ENCODE data around the gene PVALEF. TPM values are rescaled to one million over a fixed set of nuclear protein-coding genes. Genes with fewer than 3 reads are reported as not detected.
A peak's percentile ranks its signal among the peaks of the same experiment; 100 is the strongest.

PVALEF gene
- total and polyA plus RNA-seq, 2 of the 13 experiments (the other 11 are each of a cell fraction or from before 2014, with no cell fraction given) = 0.18 TPM

GRCh38 chr17:81222620-81222905, 57.3 kb downstream of the PVALEF start (continued):
- TF ChIP-seq ZNF407 (CRISPR knock-in tag; IDR thresholded peaks at IDR 0.05; ENCODE audit: not compliant biosample characterization) (peak; percentile 14), PHF5A (CRISPR knock-in tag; IDR thresholded peaks at IDR 0.05; ENCODE audit: low read depth, unreplicated experiment) (no peak), ZNF235 (CRISPR knock-in tag; IDR thresholded peaks at IDR 0.05; ENCODE audit: borderline replicate concordance) (0 out of 2 replicates have a peak, but pooled peaks have one; percentile 26), ZNF143 (CRISPR knock-in tag; IDR thresholded peaks at IDR 0.05) (no peak), HNRNPH1 (optimal IDR thresholded peaks at IDR 0.05; ENCODE audit: low read depth, low read length) (no peak), ZNF136 (CRISPR knock-in tag; IDR thresholded peaks at IDR 0.05; ENCODE audit: low read depth) (no peak), PCBP2 (optimal IDR thresholded peaks at IDR 0.05; ENCODE audit: low read depth, low read length, poor library complexity, severe bottlenecking) (no peak), ZNF253 (CRISPR knock-in tag; IDR thresholded peaks at IDR 0.05; ENCODE audit: borderline replicate concordance) (peak; percentile 81; the same call in 1 of the 2 replicates), CEBPB (IDR thresholded peaks at IDR 0.05; ENCODE audit: borderline replicate concordance, low read depth, low read length) (no peak), IKZF4 (CRISPR knock-in tag; IDR thresholded peaks at IDR 0.05; ENCODE audit: borderline replicate concordance, low read depth, not compliant biosample characterization) (no peak), NR2F6 (IDR thresholded peaks at IDR 0.05) (no peak), NR2F6 (CRISPR knock-in tag; IDR thresholded peaks at IDR 0.05) (no peak), REL (CRISPR knock-in tag; conservative IDR thresholded peaks at IDR 0.05) (no peak), ZNF609 (CRISPR knock-in tag; IDR thresholded peaks at IDR 0.05; ENCODE audit: borderline replicate concordance) (0 out of 2 replicates have a peak, but pooled peaks have one; percentile 3), ZNF589 (CRISPR knock-in tag; conservative IDR thresholded peaks at IDR 0.05) (no peak)
